OCI-LY1 (cell line): ENCODE measurements around the gene TMED8.
A peak's percentile ranks its signal among the peaks of the same experiment; 100 is the strongest.

Experiments
- H2AFZ ChIP-seq: fragments of 200-600 bp; sonication (generic), shearing (Covaris generic); 2 replicates; pipeline ENCODE4 v1.6.0; 2014; ENCODE audit warnings: antibody characterized with exemption, mild to moderate bottlenecking, low read length
- H3F3A ChIP-seq: fragments of 200-600 bp; sonication (generic), shearing (Covaris generic); 2 replicates; pipeline ENCODE4 v1.6.0; 2014; ENCODE audit warnings: mild to moderate bottlenecking, antibody characterized with exemption, low read length, moderate library complexity; ENCODE audit not compliant: insufficient read depth
- H3K27ac ChIP-seq: fragments of 200-600 bp; sonication (generic); 2 replicates; pipeline ENCODE4 v1.5.1; 2014; ENCODE audit warnings: low read length, mixed run types, mild to moderate bottlenecking, low read depth; ENCODE audit not compliant: poor library complexity, severe bottlenecking
- H3K27me3 ChIP-seq: fragments of 200-600 bp; sonication (generic); 2 replicates; pipeline ENCODE4 v1.6.0; 2014; ENCODE audit warnings: antibody characterized with exemption, mild to moderate bottlenecking, low read length, moderate library complexity; ENCODE audit not compliant: insufficient read depth
- H3K36me3 ChIP-seq: fragments of 200-600 bp; sonication (generic); 2 replicates; pipeline ENCODE4 v1.6.1; 2014; ENCODE audit warnings: mild to moderate bottlenecking, antibody characterized with exemption, low read length, moderate library complexity, mixed read lengths; ENCODE audit not compliant: insufficient read depth
- H3K4me1 ChIP-seq: fragments of 200-600 bp; sonication (generic); 2 replicates; pipeline ENCODE4 v1.5.1; 2014; ENCODE audit warnings: mild to moderate bottlenecking, low read length, moderate library complexity; ENCODE audit not compliant: insufficient read depth, severe bottlenecking
- H3K4me2 ChIP-seq: fragments of 200-600 bp; sonication (generic), shearing (Covaris generic); 2 replicates; pipeline ENCODE4 v1.6.1; 2014; ENCODE audit warnings: low read length
- H3K4me3 ChIP-seq: fragments of 200-600 bp; sonication (generic); 2 replicates; pipeline ENCODE4 v1.5.1; 2014; ENCODE audit warnings: low read length, low read depth, mild to moderate bottlenecking, mixed read lengths; ENCODE audit not compliant: poor library complexity, severe bottlenecking
- H3K79me2 ChIP-seq: fragments of 200-600 bp; shearing (Covaris generic); 2 replicates; pipeline ENCODE4 v1.6.1; 2016; ENCODE audit warnings: mixed run types, low read length, mixed read lengths; ENCODE audit not compliant: insufficient read depth
- H3K9ac ChIP-seq: fragments of 200-600 bp; sonication (generic), shearing (Covaris generic); 2 replicates; pipeline ENCODE4 v1.6.1; 2014; ENCODE audit warnings: mild to moderate bottlenecking, low read length, mixed read lengths
- H3K9me2 ChIP-seq: fragments of 200-600 bp; sonication (generic), shearing (Covaris generic); 2 replicates; pipeline ENCODE4 v1.6.1; 2014; ENCODE audit warnings: low read depth, mild to moderate bottlenecking, low read length, mixed read lengths
- H3K9me3 ChIP-seq: fragments of 200-600 bp; shearing (Covaris generic); 2 replicates; pipeline ENCODE4 v1.6.1; 2014; ENCODE audit warnings: low read length, mixed read lengths
- H4K20me1 ChIP-seq: fragments of 200-600 bp; sonication (generic), shearing (Covaris generic); 2 replicates; pipeline ENCODE4 v1.6.0; 2016; ENCODE audit warnings: mild to moderate bottlenecking, low read length; ENCODE audit not compliant: insufficient read depth
- EZH2 ChIP-seq: fragments of 200-600 bp; sonication (generic), shearing (Covaris generic); IDR thresholded peaks from 2 replicates; pipeline ENCODE4 v1.8.0; 2017; ENCODE audit warnings: borderline replicate concordance, mixed run types, mild to moderate bottlenecking, antibody characterized with exemption, low read length, moderate library complexity, mixed read lengths
- TF ChIP-seq, protein P1 (sequence below): fragments of 200-600 bp; sonication (generic), shearing (Covaris generic); IDR thresholded peaks from 2 replicates; pipeline ENCODE4 v1.5.1; 2017; ENCODE audit warnings: mild to moderate bottlenecking, antibody characterized with exemption, low read length, moderate library complexity, mixed read lengths

Gene TMED8

GRCh38 chr14:77375973-77376770 lies 722 bp downstream of the TMED8 start:
- peak overlapping the region; percentile 73 for H3K4me2 ChIP-seq
- no peaks in the 10 kb centered on the region for H3K9me2 ChIP-seq
- no peaks in the 10 kb centered on the region for H3K27me3 ChIP-seq
- peaks cover 8% of the 10 kb centered on the region; the same call in 1 of the 2 replicates for H3K36me3 ChIP-seq
- H3F3A ChIP-seq, result 0 out of 2 replicates have a peak, but pooled peaks cover 3% of the 10 kb centered on the region
- H3K9me3 ChIP-seq, result no peaks in the 10 kb centered on the region
- H3K4me3 ChIP-seq, result peak overlapping the region; percentile 82
- peak overlapping the region; percentile 80 for H3K27ac ChIP-seq
- peak overlapping the region; percentile 88 for H3K9ac ChIP-seq
- H3K4me1 ChIP-seq, result peaks cover 48% of the 10 kb centered on the region
- H3K79me2 ChIP-seq, result peaks cover 48% of the 10 kb centered on the region
- no peaks in the 10 kb centered on the region for H4K20me1 ChIP-seq
- no peak overlapping the region for H2AFZ ChIP-seq
- no peak for TF ChIP-seq EZH2
- TF ChIP-seq, protein P1, sequence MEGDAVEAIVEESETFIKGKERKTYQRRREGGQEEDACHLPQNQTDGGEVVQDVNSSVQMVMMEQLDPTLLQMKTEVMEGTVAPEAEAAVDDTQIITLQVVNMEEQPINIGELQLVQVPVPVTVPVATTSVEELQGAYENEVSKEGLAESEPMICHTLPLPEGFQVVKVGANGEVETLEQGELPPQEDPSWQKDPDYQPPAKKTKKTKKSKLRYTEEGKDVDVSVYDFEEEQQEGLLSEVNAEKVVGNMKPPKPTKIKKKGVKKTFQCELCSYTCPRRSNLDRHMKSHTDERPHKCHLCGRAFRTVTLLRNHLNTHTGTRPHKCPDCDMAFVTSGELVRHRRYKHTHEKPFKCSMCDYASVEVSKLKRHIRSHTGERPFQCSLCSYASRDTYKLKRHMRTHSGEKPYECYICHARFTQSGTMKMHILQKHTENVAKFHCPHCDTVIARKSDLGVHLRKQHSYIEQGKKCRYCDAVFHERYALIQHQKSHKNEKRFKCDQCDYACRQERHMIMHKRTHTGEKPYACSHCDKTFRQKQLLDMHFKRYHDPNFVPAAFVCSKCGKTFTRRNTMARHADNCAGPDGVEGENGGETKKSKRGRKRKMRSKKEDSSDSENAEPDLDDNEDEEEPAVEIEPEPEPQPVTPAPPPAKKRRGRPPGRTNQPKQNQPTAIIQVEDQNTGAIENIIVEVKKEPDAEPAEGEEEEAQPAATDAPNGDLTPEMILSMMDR, result no peak

DNA sequence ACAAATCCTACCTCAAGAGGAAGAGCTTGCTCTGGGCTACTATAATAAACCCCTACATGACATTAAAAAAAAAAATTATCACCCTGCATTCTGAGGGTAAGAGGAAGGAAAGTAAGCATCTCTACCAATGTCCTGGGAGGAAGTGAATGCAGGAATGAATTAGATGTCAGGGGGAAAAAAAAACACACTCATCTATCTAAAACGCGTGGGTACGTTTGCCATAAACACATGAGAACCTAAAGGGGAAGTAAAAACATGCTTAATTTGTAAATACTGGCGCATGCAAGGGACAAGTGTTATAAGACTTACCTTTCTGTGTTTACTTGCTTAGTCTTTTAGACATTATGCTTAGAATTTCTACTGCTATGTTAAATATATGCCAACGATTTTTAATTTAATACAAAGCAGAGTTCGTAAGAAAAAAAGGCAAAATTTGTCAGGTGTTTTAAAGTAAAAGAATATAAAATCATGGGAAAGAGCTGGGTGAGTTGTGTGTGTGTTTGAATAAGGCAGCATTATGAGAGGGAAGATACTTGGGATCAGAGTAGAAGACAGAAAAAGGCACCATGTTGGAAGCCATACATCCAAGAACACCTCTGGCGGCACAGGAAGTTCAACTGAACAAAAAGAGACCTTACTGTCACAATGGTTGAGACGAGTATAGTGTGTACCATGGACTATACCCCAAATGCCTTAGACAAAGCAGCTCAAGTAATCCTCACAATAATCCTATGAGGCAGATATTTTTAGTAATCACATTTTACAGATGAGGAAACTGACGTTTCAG lies 1.5 kb downstream of the TMED8 start:
- Histone ChIP-seq H4K20me1 (no peaks in the 10 kb centered on the region), H2AFZ (no peak overlapping the region), H3K27me3 (no peaks in the 10 kb centered on the region), H3K9ac (peak overlapping the region; percentile 88), H3K4me2 (peak overlapping the region; percentile 73), H3K79me2 (peaks cover 56% of the 10 kb centered on the region), H3K27ac (peak overlapping the region; percentile 80), H3K4me1 (peaks cover 55% of the 10 kb centered on the region), H3F3A (0 out of 2 replicates have a peak, but pooled peaks cover 3% of the 10 kb centered on the region), H3K9me2 (no peaks in the 10 kb centered on the region), H3K9me3 (no peaks in the 10 kb centered on the region), H3K36me3 (peaks cover 8% of the 10 kb centered on the region; the same call in 1 of the 2 replicates), H3K4me3 (peak overlapping the region; percentile 82)
- TF ChIP-seq EZH2, result no peak
- TF ChIP-seq, protein P1, result no peak

GRCh38 chr14:77372304-77372841 lies 4.5 kb downstream of the TMED8 start:
- H3K4me2 ChIP-seq, result peak overlapping the region; percentile 51
- peaks cover 77% of the 10 kb centered on the region for H3K79me2 ChIP-seq
- H3K9me2 ChIP-seq, result no peaks in the 10 kb centered on the region
- H3K27me3 ChIP-seq, result no peaks in the 10 kb centered on the region
- no peak overlapping the region for H2AFZ ChIP-seq
- no peaks in the 10 kb centered on the region for H4K20me1 ChIP-seq
- peak overlapping the region; percentile 85 for H3K27ac ChIP-seq
- 0 out of 2 replicates have a peak, but pooled peaks cover 3% of the 10 kb centered on the region for H3F3A ChIP-seq
- no peaks in the 10 kb centered on the region for H3K9me3 ChIP-seq
- peaks cover 8% of the 10 kb centered on the region; the same call in 1 of the 2 replicates for H3K36me3 ChIP-seq
- peak overlapping the region; percentile 19; the same call in 1 of the 2 replicates for H3K9ac ChIP-seq
- TF ChIP-seq, protein P1, result no peak
- peaks cover 75% of the 10 kb centered on the region for H3K4me1 ChIP-seq
- peak overlapping the region; percentile 37 for H3K4me3 ChIP-seq
